ENCODE results near the gene WDR37. TPM values are rescaled to one million over a fixed set of nuclear protein-coding genes. Genes with fewer than 3 reads are reported as not detected.

WDR37 gene
- total and polyA plus RNA-seq, 9 of the 15 experiments (the other 6 are each of a cell fraction or from before 2014, with no cell fraction given), result 2.3 to 11.6 (median 6.7) TPM

GRCh38 chr10:1057106-1057657, 997 bp downstream of the WDR37 start:
- peak overlapping the region; percentile 90 for H2AFZ ChIP-seq (ENCODE audit: low read depth, low read length)
- H3K36me3 ChIP-seq (ENCODE audit: control insufficient read depth, insufficient read depth, low read length), result peaks cover 40% of the 10 kb centered on the region
- peak overlapping the region; percentile 94 for H3K4me3 ChIP-seq
- intact Hi-C loops (cut with micrococcal nuclease) (loop anchor here (10.0 kb wide), 1 partner anchor 122 kb away; the partner anchor contains the start of gene LARP4B), in situ Hi-C loops (cut with MboI) (no loop called here)
- H3K4me2 ChIP-seq (ENCODE audit: insufficient read depth, low read length), result peak overlapping the region; percentile 82
- no TSS peak for BruUV-seq (replicated peaks)
- no peaks in the 10 kb centered on the region for H3K9me1 ChIP-seq (ENCODE audit: control insufficient read depth, insufficient read depth, low read length)
- H4K20me1 ChIP-seq (replicated peaks; ENCODE audit: control insufficient read depth, insufficient read depth, low read length), result no peaks in the 10 kb centered on the region; the same call in 1 of the 2 replicates
- H3K27ac ChIP-seq (ENCODE audit: extremely low read depth, low read depth, low read length), result peak overlapping the region; percentile 97
- ChIA-PET POLR2A (interaction anchor here (1.1 to 1.2 kb wide), 2 partner anchors 8 to 10 kb away, joined by 4 to 5 read pairs; partner anchors contain the start of gene IDI1), CTCF (ENCODE audit: low intra/inter-chr PET ratio) (no interaction called here)
- H3K9ac ChIP-seq (ENCODE audit: insufficient read depth in 1 of 2, low read depth in 2 of 2, low read length in 2 of 2), result peak overlapping the region; percentile 86 to 90
- FAIRE-seq (peak; percentile 65), ATAC-seq (peak; percentile 52), DNase-seq (ENCODE audit: extremely low read depth in 1 of 4, low spot score in 3 of 4) (peak in 2 of 4 experiments; percentile 42 to 56)
- WGBS (ENCODE audit: insufficient coverage, low coverage, missing lambda C conversion rate), result 2% methylated on average over 9 of the region's 26 CpGs
- no peaks in the 10 kb centered on the region for H3K9me3 ChIP-seq (replicated peaks; ENCODE audit: control insufficient read depth, insufficient read depth, low read depth, low read length)
- H3K79me2 ChIP-seq (ENCODE audit: control insufficient read depth, insufficient read depth, low read length), result peaks cover 84% of the 10 kb centered on the region
- peaks cover 12 to 15% of the 10 kb centered on the region in 2 experiments; a peak in 4 of 5 replicates for H3K4me1 ChIP-seq (replicated peaks in 1 of 2; ENCODE audit: control insufficient read depth in 2 of 2, insufficient read depth in 2 of 2, low read length in 2 of 2)
- H3K27me3 ChIP-seq (ENCODE audit: control insufficient read depth in 2 of 2, insufficient read depth in 2 of 2, low read length in 2 of 2), result no peaks in the 10 kb centered on the region
- peak; percentile 8 for TF ChIP-seq SAP30 (IDR thresholded peaks at IDR 0.05; ENCODE audit: borderline replicate concordance, insufficient read depth, low read depth, low read length, poor library complexity, severe bottlenecking)
- TF ChIP-seq ZNF561 (CRISPR knock-in tag; conservative IDR thresholded peaks at IDR 0.05), result no peak
- no peak for TF ChIP-seq SP2 (IDR thresholded peaks at IDR 0.05; ENCODE audit: extremely low read depth, low read depth, low read length, poor library complexity, severe bottlenecking)
- TF ChIP-seq ILF3 (IDR thresholded peaks at IDR 0.05; ENCODE audit: borderline replicate concordance), result no peak
- no peak for TF ChIP-seq OTX1 (CRISPR knock-in tag; IDR thresholded peaks at IDR 0.05)
- TF ChIP-seq MYNN (IDR thresholded peaks at IDR 0.05), result no peak
- no peak for TF ChIP-seq MYNN (CRISPR knock-in tag; IDR thresholded peaks at IDR 0.05)
- no peak for TF ChIP-seq HMG20B (CRISPR knock-in tag; IDR thresholded peaks at IDR 0.05)
- no peak for TF ChIP-seq TAF9B (IDR thresholded peaks at IDR 0.05; ENCODE audit: partially characterized antibody)
- no peak for TF ChIP-seq SMARCE1 (IDR thresholded peaks at IDR 0.05)
- TF ChIP-seq YY1 (IDR thresholded peaks at IDR 0.05; ENCODE audit: borderline replicate concordance in 1 of 3, control insufficient read depth in 1 of 3, extremely low read depth in 1 of 3, insufficient read depth in 3 of 3, insufficient read length in 1 of 3, insufficient replicate concordance in 2 of 3, low read depth in 1 of 3, low read length in 2 of 3), result peak in 1 of 3 experiments; percentile 71
- peak; percentile 12 for TF ChIP-seq PRPF4 (IDR thresholded peaks at IDR 0.05; ENCODE audit: insufficient read depth, low read depth, low read length, poor library complexity, severe bottlenecking)
- TF ChIP-seq SIN3A (IDR thresholded peaks at IDR 0.05; ENCODE audit: borderline replicate concordance in 2 of 2, control insufficient read depth in 1 of 2, low read depth in 2 of 2, low read length in 2 of 2), result 0 out of 4 replicates have a peak, but pooled peaks of 1 of the 2 experiments have one; percentile 22
- no peak for TF ChIP-seq KDM1A (IDR thresholded peaks at IDR 0.05)
- TF ChIP-seq TFE3 (CRISPR knock-in tag; IDR thresholded peaks at IDR 0.05), result no peak
- no peak for TF ChIP-seq ATF4 (CRISPR knock-in tag; IDR thresholded peaks at IDR 0.05)
- no peak for TF ChIP-seq CREB3 (tag; conservative IDR thresholded peaks at IDR 0.05; ENCODE audit: low read depth)
- peak; percentile 68; the same call in 1 of the 2 replicates for TF ChIP-seq SPI1 (IDR thresholded peaks at IDR 0.05; ENCODE audit: borderline replicate concordance, low read depth, low read length)

Data from K562 (cell line).